ENCODE results near the gene GPATCH2L.

- TF ChIP-seq CTCF (IDR thresholded peaks at IDR 0.05) (no peak), EZH2 (IDR thresholded peaks at IDR 0.05; ENCODE audit: borderline replicate concordance, insufficient read depth, low read depth, low read length, poor library complexity, severe bottlenecking) (no peak)
Measured at GRCh38 chr14:76112889-76113624, 38.7 kb upstream of the GPATCH2L start.

Data from B cell (primary cell).